SK-N-SH (cell line): Measurements from ENCODE around the gene GLRA3. TPM values are rescaled to one million over a fixed set of nuclear protein-coding genes. Genes with fewer than 3 reads are reported as not detected.

Source experiments
- CTCF ChIA-PET: fragments of 300-600, 350-600 bp; formaldehyde crosslinking; extraction: SDS; loops from one replicate; lab custom pipeline; 2021; lab: Yijun Ruan, JAX
- POLR2A ChIA-PET: fragments of 350-600 bp; sonication (Branson Sonifier 250); formaldehyde crosslinking; extraction: SDS; loops from one replicate; lab custom pipeline; 2020; ENCODE audit warnings: antibody characterized with exemption, inconsistent platforms; lab: Yijun Ruan, JAX
- DNase-seq: peaks from one replicate; pipeline ENCODE4 v3.0.0; 2012
- H2AFZ ChIP-seq: fragments of 200-600 bp; sonication (generic); 2 replicates; pipeline ENCODE4 v1.8.1; 2016; ENCODE audit warnings: antibody characterized with exemption, mild to moderate bottlenecking, low read depth
- H3F3A ChIP-seq: fragments of 200-600 bp; sonication (generic); replicated peaks from 2 replicates; pipeline ENCODE3; 2016; ENCODE audit warnings: antibody characterized with exemption, mild to moderate bottlenecking; ENCODE audit not compliant: insufficient read depth
- H3K27ac ChIP-seq, 2 experiments: fragments of 200-500 bp in 1 of 2; fragments of 200-600 bp in 1 of 2; sonication (Bioruptor generic) in 1 of 2; sonication (generic), shearing (Covaris generic) in 1 of 2; 2 replicates each; pipeline versions ENCODE4 v1.5.1 to v1.6.1; 2014 to 2016; ENCODE audit warnings: low read depth in 2 of 2, inconsistent platforms in 1 of 2, low read length in 1 of 2, mild to moderate bottlenecking in 1 of 2, mixed read lengths in 1 of 2
- H3K27me3 ChIP-seq: fragments of 200-600 bp; sonication (generic), shearing (Covaris generic); 2 replicates; pipeline ENCODE4 v1.6.1; 2016; ENCODE audit warnings: mixed run types; ENCODE audit not compliant: insufficient read depth
- H3K36me3 ChIP-seq, 2 experiments: fragments of 200-500 bp in 1 of 2; fragments of 200-600 bp in 1 of 2; sonication (Bioruptor generic) in 1 of 2; sonication (generic) in 1 of 2; replicated peaks in 1 of 2; 2 replicates each; pipeline versions ENCODE3 to v1.5.1; 2014 to 2016; ENCODE audit warnings: low read length in 1 of 2, mild to moderate bottlenecking in 1 of 2; ENCODE audit not compliant: insufficient read depth in 2 of 2, control insufficient read depth in 1 of 2
- H3K4me1 ChIP-seq, 2 experiments: fragments of 200-500 bp in 1 of 2; fragments of 200-600 bp in 1 of 2; sonication (Bioruptor generic) in 1 of 2; sonication (generic), shearing (Covaris generic) in 1 of 2; 2 replicates each; pipeline versions ENCODE4 v1.5.1 to v1.6.1; 2014 to 2016; ENCODE audit warnings: low read depth in 1 of 2, low read length in 1 of 2, mixed run types in 1 of 2; ENCODE audit not compliant: insufficient read depth in 2 of 2, control insufficient read depth in 1 of 2
- H3K4me2 ChIP-seq: fragments of 200-600 bp; sonication (generic), shearing (Covaris generic); 2 replicates; pipeline ENCODE4 v1.6.1; 2017; ENCODE audit warnings: mixed run types
- H3K4me3 ChIP-seq, 2 experiments: fragments of 200-500 bp in 1 of 2; fragments of 200-600 bp in 1 of 2; sonication (Bioruptor generic) in 1 of 2; sonication (generic), shearing (Covaris generic) in 1 of 2; 2 replicates each; pipeline versions ENCODE4 v1.5.1 to v1.8.1; 2014 to 2016; ENCODE audit warnings: low read depth in 2 of 2, inconsistent platforms in 1 of 2, low read length in 1 of 2, mild to moderate bottlenecking in 1 of 2, mixed read lengths in 1 of 2, moderate library complexity in 1 of 2
- H3K79me2 ChIP-seq: fragments of 200-600 bp; sonication (generic); 2 replicates; pipeline ENCODE4 v1.8.1; 2017; ENCODE audit warnings: mild to moderate bottlenecking; ENCODE audit not compliant: insufficient read depth
- H3K9ac ChIP-seq: fragments of 200-600 bp; sonication (generic); 2 replicates; pipeline ENCODE4 v1.6.1; 2017; ENCODE audit warnings: mixed run types
- H3K9me2 ChIP-seq: fragments of 200-600 bp; sonication (generic); 2 replicates; pipeline ENCODE4 v1.6.1; 2017; ENCODE audit warnings: mixed run types
- H3K9me3 ChIP-seq: fragments of 200-600 bp; sonication (generic); 2 replicates; pipeline ENCODE4 v1.6.1; 2017; ENCODE audit warnings: mixed run types, mild to moderate bottlenecking, moderate library complexity
- H4K20me1 ChIP-seq: fragments of 200-600 bp; sonication (generic); 2 replicates; pipeline ENCODE4 v1.6.1; 2017; ENCODE audit warnings: mild to moderate bottlenecking, mixed run types; ENCODE audit not compliant: insufficient read depth
- CHD2 ChIP-seq: fragments of 150-350 bp; IDR thresholded peaks from 2 replicates; pipeline ENCODE4 v1.6.1; 2018; ENCODE audit warnings: low read length; ENCODE audit not compliant: partially characterized antibody
- EP300 ChIP-seq, 2 experiments: IDR thresholded peaks; 2 replicates each; pipeline versions ENCODE4 v1.4.0 to v1.6.1; 2012; ENCODE audit warnings: borderline replicate concordance in 1 of 2, low read depth in 1 of 2, low read length in 1 of 2
- FOXJ3 ChIP-seq: sonication (generic); formaldehyde crosslinking; IDR thresholded peaks from 2 replicates; pipeline ENCODE4 v1.5.1; 2020; ENCODE audit warnings: mild to moderate bottlenecking, missing genetic modification reagents
- GABPA ChIP-seq: IDR thresholded peaks from 2 replicates; pipeline ENCODE4 v1.4.0; 2012; ENCODE audit warnings: low read depth, mild to moderate bottlenecking
- JUND ChIP-seq: IDR thresholded peaks from 2 replicates; pipeline ENCODE4 v1.4.0; 2012
- MEF2A ChIP-seq: IDR thresholded peaks from 2 replicates; pipeline ENCODE4 v1.4.0; 2012; ENCODE audit warnings: low read depth, borderline replicate concordance
- MXI1 ChIP-seq: IDR thresholded peaks from 2 replicates; pipeline ENCODE4 v1.6.1; 2012; ENCODE audit warnings: mild to moderate bottlenecking, low read depth, low read length, improper control_type of control experiment
- NRF1 ChIP-seq: IDR thresholded peaks from 2 replicates; pipeline ENCODE4 v1.6.1; 2012; ENCODE audit warnings: low read depth, mild to moderate bottlenecking, low read length
- RAD21 ChIP-seq: IDR thresholded peaks from 2 replicates; pipeline ENCODE4 v1.6.1; 2012; ENCODE audit warnings: mild to moderate bottlenecking, low read length
- RCOR1 ChIP-seq: fragments of 150-350 bp; IDR thresholded peaks from 2 replicates; pipeline ENCODE4 v1.6.1; 2017; ENCODE audit warnings: antibody characterized with exemption, low read length
- RFX5 ChIP-seq: IDR thresholded peaks from 2 replicates; pipeline ENCODE4 v1.6.1; 2012; ENCODE audit warnings: mild to moderate bottlenecking, improper control_type of control experiment, low read length
- SMC3 ChIP-seq: IDR thresholded peaks from 2 replicates; pipeline ENCODE4 v1.6.1; 2012; ENCODE audit warnings: low read depth, low read length, improper control_type of control experiment
- TAF1 ChIP-seq: IDR thresholded peaks from 2 replicates; pipeline ENCODE4 v1.6.1; 2012; ENCODE audit warnings: low read depth, mild to moderate bottlenecking, low read length, moderate library complexity, borderline replicate concordance
- WGBS: methylation state at CpG from one replicate; pipeline ENCODE4 v1.1.6; 2017; ENCODE audit warnings: low lambda C conversion rate; 5-methylcytosine and 5-hydroxymethylcytosine counted together
- polyA plus RNA-seq, 3 experiments: library from polyadenylated mRNA; depleted of rRNA; stranded (reverse); fragments of >200 nt; gene quantifications; 2 replicates each; pipeline ENCODE4 v1.2.3, GENCODE V29; 2012
- TF ChIP-seq, protein P1 (sequence below): IDR thresholded peaks from 2 replicates; pipeline ENCODE4 v1.6.1; 2012; ENCODE audit warnings: mild to moderate bottlenecking, low read depth, low read length, moderate library complexity

GLRA3 gene
- polyA plus RNA-seq, 1 of the 3 experiments (the other 2 are of a cell fraction) = not detected

DNA sequence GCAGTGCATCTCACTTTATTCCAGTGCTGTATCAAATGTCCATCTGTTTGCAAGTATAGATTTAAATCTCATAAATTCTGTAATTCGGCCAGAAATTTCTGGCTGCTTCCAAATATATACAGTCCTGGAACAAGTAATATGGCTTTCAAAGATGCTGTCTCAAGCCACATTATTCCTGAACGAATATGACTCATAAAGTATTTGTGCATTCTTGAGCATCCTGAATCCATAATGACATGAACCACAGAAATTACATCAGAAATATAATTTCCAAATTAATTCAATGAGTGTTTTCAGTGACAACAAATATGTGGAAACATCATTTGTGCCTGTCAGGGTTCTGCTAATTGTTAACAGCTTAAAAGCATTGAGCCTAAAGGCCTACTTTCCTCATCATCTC lies 165.8 kb downstream of the GLRA3 start:
- no peak overlapping the region for H2AFZ ChIP-seq
- POLR2A ChIA-PET = no interaction called here
- H3K79me2 ChIP-seq = no peaks in the 10 kb centered on the region
- H3K4me3 ChIP-seq = no peak overlapping the region
- WGBS = 5% methylated on average over 2 of the region's 2 CpGs
- no peaks in the 10 kb centered on the region for H3K36me3 ChIP-seq
- H4K20me1 ChIP-seq = no peaks in the 10 kb centered on the region
- no peaks in the 10 kb centered on the region for H3K27me3 ChIP-seq
- CTCF ChIA-PET = no interaction called here
- no peak overlapping the region for H3K9ac ChIP-seq
- no peaks in the 10 kb centered on the region for H3K9me2 ChIP-seq
- no peaks in the 10 kb centered on the region for H3K9me3 ChIP-seq
- H3K27ac ChIP-seq = no peak overlapping the region
- no peak for TF ChIP-seq TAF1
- no peak for TF ChIP-seq FOXJ3 (CRISPR knock-in tag)
- no peak for TF ChIP-seq MEF2A
- no peak for TF ChIP-seq RCOR1
- TF ChIP-seq, all 33 proteins: peak for 0
- no peak for DNase-seq
- no peaks in the 10 kb centered on the region for H3F3A ChIP-seq
- no peak overlapping the region for H3K4me2 ChIP-seq
- no peaks in the 10 kb centered on the region for H3K4me1 ChIP-seq

DNA sequence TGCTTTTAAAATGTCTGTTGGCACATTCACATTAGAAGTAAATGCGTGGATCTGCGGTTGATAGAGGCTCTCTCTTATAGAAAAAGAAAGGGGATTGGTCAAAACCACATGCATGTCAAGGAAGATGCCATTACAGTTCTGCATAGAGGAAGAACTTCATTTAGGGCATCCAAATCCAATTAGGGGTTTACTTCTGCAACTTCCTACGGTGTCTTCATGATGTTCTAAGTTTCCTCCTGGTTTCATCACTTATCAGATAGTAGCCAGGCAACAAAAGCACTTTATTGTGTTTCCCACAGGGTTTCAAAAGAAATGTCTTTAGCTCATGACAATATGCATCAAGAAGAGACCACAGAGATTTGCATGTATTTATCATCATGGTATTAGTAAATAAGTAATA lies 170.8 kb downstream of the GLRA3 start:
- H3K27me3 ChIP-seq = no peaks in the 10 kb centered on the region
- WGBS = 32% methylated on average over 3 of the region's 3 CpGs
- TF ChIP-seq MEF2A (no peak), RFX5 (no peak), CHD2 (no peak), NRF1 (no peak), EP300 (IDR thresholded peaks at IDR 0.05; ENCODE audit: borderline replicate concordance in 1 of 2, low read depth in 1 of 2, low read length in 1 of 2) (no peak), JUND (no peak), RCOR1 (no peak), RAD21 (no peak), GABPA (no peak), MXI1 (no peak), SMC3 (no peak)
- TF ChIP-seq, protein P1, sequence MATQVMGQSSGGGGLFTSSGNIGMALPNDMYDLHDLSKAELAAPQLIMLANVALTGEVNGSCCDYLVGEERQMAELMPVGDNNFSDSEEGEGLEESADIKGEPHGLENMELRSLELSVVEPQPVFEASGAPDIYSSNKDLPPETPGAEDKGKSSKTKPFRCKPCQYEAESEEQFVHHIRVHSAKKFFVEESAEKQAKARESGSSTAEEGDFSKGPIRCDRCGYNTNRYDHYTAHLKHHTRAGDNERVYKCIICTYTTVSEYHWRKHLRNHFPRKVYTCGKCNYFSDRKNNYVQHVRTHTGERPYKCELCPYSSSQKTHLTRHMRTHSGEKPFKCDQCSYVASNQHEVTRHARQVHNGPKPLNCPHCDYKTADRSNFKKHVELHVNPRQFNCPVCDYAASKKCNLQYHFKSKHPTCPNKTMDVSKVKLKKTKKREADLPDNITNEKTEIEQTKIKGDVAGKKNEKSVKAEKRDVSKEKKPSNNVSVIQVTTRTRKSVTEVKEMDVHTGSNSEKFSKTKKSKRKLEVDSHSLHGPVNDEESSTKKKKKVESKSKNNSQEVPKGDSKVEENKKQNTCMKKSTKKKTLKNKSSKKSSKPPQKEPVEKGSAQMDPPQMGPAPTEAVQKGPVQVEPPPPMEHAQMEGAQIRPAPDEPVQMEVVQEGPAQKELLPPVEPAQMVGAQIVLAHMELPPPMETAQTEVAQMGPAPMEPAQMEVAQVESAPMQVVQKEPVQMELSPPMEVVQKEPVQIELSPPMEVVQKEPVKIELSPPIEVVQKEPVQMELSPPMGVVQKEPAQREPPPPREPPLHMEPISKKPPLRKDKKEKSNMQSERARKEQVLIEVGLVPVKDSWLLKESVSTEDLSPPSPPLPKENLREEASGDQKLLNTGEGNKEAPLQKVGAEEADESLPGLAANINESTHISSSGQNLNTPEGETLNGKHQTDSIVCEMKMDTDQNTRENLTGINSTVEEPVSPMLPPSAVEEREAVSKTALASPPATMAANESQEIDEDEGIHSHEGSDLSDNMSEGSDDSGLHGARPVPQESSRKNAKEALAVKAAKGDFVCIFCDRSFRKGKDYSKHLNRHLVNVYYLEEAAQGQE = no peak
- H3K4me1 ChIP-seq = no peaks in the 10 kb centered on the region; a peak in 1 of 4 replicates
- no peak overlapping the region for H3K27ac ChIP-seq
- H3K9me3 ChIP-seq = no peaks in the 10 kb centered on the region
- no peaks in the 10 kb centered on the region for H3F3A ChIP-seq
- no peak overlapping the region for H3K9ac ChIP-seq
- no peaks in the 10 kb centered on the region for H3K9me2 ChIP-seq
- no peak overlapping the region for H3K4me2 ChIP-seq
- POLR2A ChIA-PET = no interaction called here
- no peak for DNase-seq
- no peaks in the 10 kb centered on the region for H4K20me1 ChIP-seq
- H2AFZ ChIP-seq = no peak overlapping the region
- CTCF ChIA-PET = no interaction called here
- no peaks in the 10 kb centered on the region for H3K36me3 ChIP-seq
- no peak overlapping the region for H3K4me3 ChIP-seq
- no peaks in the 10 kb centered on the region for H3K79me2 ChIP-seq
